HG02642 (cell line): Measurements from ENCODE around the gene FNDC3B.
"Not testable (repeated sequence)": the region's sequence is repeated elsewhere in the genome, so short reads cannot be mapped to it uniquely, and the experiment has no call there.

Experiments used
- ATAC-seq: cut with Tn5 transposase; IDR thresholded peaks from one replicate; pipeline ENCODE4 v1.9.1; 2021; ENCODE audit warnings: mild to moderate bottlenecking; ENCODE audit not compliant: unreplicated experiment, poor library complexity

The FNDC3B gene

DNA sequence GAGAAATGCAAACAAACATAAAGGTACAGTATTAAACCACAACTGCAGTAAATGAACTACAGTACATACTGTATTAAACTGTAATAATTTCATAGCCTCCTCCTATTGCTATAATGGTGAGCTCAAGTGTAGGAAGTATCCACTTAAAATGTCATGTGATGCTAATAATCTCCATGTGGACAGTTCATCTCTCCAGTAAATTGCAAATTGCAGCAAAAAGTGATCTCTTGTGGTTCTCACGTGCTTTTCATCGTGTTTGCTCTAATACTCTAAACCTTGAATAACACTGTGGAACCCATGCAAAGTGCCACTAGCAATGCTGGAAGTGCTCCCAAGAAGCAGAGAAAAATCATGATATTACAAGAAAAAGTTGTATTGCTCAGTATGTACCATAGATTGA is 9.2 kb upstream of the FNDC3B start:
- ATAC-seq: no peak

DNA sequence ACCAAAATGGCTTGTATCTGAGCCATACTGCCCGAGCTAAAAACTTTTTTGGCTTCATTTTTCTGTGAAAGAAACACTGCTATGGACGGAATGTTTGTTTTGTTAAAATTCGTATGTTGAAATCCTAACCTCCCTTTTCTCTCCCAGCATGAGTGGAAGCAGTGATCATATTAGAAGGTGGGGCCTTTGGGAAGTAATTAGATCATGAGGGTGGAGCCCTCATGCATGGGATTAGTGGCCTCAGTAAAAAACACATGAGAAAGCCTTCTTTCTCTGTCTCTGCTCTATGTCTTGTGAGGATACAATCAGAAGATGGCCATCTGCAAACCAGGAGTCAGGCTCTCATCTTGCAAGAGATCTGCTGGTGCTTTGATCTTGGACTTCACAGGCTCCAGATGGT is 7.4 kb upstream of the FNDC3B start:
- no peak for ATAC-seq

GRCh38 chr3:172033396-172033795 is 6.0 kb upstream of the FNDC3B start:
- ATAC-seq: no peak

GRCh38 chr3:172034786-172035685 is 4.3 kb upstream of the FNDC3B start:
- ATAC-seq: no peak

DNA sequence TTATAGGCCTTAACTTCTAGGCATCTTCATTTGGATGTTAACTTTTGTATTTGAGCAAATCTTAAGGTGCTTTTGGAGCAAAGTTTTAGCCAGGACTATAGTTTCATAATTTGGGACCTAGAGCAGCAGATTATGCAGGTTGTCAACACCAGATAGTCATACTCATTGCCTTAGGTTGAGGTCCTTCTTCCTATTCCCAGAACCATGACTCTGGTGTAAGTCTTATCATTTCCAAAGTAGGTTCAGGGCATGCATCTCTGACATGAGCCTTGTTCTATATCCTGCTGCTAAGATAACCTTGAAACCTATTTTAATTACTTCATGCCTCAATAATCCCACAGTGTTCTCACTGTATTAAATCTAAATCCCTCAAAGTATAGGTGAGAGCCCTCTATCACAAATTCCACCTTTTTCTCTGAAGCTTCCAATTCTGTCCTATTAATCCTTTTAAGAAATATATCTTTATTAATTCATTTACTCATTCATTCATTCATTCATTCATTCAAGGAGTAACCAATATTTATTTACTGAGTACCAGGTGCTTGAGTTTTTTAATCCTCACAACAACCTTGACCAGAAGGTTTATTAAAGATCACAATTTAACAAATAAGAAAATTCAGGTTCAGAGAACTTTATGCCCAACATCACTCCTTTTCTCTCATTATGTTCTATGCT is 2.7 kb upstream of the FNDC3B start:
- no peak for ATAC-seq

DNA sequence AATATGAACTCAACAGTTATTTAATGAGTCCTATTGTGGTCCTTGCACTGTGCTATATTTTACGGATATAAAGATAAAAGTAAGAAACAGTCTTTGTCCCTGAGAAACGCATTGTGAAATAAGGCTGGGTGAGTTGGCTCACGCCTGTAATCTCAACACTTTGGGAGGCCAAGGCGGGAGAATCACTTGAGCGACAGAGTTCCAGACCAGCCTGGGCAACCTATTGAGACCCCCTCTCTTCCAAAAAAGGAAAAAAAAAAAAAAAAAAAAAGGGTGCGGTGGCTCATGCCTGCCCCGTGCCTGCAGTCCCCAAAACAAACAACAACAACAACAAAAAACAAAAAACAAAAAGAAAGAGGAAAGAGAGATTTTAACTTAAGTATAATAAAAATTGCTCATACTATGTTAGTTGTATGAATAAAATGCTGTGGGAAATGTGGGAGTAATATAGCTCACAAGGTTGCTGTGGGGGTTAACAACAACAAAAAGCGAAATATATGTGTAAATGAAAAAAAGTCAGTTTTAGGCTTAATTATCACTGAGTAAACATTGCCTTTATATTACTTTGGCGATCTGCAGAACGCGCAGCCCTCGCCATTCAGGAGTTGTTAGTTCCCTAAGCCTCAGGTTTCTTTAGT is 461 bp upstream of the FNDC3B start:
- ATAC-seq: no peak

DNA sequence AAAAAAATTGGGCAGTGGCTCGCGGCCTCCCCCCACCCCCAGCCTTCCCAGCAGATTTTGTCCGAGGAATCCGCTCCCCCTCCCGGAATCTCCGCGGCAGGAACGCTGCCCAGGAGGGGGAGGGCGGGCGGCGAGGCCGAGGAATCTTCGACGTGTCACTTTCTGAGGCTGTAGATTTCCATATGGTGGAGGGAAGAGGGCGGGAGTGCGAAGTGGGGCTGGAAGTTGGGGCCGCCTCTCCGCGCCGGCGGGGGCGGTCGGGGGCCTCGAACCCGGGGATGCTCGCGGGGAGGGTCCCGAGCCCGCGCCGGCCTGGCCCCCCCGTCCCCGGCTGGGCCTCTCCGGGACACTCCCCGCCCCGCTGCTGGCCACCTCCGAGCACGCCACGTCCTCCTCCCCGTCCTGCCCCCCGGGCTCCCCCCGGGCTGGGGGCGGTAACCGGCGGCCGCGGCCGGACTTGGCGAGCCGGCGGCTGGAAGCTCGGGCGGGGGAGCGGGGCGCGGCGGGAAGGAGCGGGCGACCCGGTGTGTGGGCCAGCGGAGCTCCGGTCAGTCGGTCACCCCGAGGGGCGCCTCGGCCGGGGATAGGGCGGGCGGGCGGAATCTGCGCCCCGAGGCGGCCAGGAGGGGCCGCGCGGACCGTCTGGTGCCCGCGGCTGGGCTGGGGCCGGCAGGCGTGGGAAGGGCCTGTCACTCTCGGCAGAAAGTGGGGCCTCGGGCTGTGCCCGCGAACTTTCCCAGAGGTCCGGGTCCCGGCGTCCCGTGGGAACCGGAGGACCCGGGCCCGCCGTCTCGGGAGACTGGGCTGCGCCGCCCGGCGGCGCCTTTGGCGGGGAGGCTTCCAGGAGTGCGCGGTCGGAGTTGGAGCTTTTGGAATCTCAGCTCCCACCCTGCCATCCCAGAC is 951 bp downstream of the FNDC3B start:
- peak; percentile 35 for ATAC-seq

- no peak for ATAC-seq
These were observed 1.9 kb downstream of the FNDC3B start for GRCh38 chr3:172040981-172041963.

GRCh38 chr3:172042136-172042662 is 2.8 kb downstream of the FNDC3B start:
- no peak for ATAC-seq

DNA sequence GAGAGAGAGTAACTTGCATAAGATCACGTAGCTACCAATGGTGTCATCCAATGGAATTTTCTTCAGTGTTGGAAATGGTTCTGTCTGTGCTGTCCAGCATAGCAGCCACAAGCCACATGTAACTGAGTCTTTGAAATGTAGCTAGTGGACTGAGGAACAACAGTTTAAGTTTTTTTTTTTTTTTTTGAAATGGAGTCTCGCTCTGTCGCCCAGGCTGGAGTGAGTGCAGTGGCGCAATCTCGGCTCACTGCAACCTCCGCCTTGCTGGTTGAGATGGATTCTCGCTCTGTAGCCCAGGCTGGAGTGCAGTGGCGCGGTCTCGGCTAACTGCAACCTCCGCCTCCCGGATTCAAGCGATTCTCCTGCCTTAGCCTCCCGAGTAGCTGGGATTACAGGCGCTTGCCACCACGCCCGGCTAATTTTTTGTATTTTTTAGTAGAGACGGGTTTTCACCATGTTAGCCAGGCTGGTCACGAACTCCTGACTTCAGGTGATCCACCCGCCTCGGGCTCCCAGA is 3.3 kb downstream of the FNDC3B start:
- not testable (repeated sequence) for ATAC-seq

DNA sequence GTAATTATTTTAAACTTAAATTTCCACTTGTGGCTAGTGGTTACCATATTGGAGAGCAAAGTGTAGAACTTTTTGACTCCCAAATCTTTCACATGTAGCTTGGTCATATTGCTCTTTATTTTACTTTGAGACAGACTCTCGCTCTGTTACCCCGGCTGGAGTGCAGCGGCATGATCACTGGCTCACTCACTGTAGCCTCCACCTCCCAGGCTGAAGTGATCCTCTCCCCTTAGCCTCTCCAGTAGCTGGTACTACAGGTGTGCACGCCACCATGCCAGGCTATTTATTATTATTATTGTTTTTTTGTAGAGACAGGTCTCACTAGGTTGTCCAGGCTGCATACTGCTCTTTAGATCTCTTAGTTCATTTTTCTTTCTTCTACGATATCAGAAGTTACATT is 3.9 kb downstream of the FNDC3B start:
- ATAC-seq: no peak

DNA sequence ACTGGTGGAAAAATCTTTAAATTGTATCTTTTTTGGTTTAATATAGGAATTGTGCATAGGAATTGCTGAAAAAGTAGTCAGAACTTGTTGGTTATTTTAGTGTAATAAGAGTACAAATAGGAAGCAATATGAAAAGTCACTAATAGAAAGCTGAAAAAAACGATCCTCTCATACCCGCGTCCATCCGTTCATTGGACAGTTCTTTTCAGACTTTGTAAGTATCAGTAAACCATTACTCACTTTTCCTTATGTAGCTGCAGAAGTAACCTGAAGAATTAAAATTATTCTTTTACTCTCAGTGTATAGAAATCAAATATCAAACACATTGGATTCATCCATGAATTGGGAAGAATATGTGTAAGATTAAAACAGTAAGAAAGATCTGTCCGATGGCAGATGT is 4.4 kb downstream of the FNDC3B start:
- no peak for ATAC-seq

DNA sequence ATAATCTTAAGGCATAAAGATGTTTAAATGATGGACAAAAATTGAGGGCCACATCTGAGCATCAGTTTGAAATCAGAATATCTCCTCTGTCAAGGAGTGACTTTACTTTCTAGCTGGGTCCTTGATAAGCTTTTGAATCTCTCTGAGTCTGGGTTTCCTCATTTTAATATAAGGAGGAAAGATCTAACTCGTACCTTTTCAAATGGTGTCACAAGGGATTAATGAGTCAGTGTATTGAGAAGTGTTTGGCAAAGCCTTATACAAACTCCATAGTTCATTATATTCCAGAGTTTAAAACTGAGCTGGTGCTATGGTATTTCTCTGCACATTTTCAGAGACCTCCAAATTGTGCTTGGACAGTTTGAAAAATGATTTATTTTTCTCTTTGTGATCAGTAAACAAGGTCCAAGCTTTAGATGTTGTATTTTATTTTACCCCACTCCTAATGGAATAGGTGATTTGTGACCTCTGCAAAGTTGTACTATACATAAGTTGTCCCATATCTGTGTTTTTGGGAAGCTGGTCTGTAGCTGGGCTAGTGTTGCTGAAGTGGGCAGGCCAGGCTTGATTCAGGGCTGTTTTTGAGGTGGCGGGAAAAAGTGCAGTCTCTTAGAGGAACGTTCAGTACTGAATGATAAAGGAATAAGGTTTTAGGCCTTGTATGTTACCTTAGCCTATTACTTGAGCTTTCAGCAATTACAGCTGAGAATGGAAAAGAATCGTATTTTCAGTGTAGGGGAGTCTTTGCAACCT is 5.6 kb downstream of the FNDC3B start:
- ATAC-seq: no peak

DNA sequence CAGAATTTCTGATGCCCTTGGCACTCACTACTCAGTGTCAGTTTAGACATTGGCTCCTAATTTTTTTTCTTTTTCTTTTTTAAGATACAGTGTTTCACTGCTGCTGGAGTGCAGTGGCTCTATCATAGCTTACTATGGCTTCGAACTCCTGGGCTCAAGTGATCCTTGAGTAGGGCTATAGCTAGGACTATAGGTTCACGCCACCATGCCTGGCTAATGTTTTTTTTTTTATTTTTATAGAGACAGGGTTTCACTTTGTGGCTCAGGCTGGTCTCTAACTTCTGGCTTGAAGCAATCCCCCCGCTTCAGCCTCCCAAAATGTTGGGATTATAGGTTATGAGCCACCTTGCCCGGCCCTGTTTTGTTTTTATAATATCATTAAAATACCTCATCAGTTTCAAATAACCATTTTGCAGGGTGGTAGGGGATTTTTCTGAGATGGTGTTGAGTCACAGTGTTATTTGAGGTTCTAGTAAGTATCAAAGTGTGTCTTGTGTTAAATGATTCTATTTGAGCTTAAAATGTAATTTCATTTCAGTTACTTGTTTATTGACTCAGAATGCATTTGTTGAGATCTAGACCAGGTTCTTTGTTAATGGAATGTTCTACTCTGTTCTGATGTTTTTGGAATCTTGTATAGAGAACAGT is 7.0 kb downstream of the FNDC3B start:
- ATAC-seq: no peak

- ATAC-seq: no peak
These were observed 8.3 kb downstream of the FNDC3B start for GRCh38 chr3:172047567-172048115.

DNA sequence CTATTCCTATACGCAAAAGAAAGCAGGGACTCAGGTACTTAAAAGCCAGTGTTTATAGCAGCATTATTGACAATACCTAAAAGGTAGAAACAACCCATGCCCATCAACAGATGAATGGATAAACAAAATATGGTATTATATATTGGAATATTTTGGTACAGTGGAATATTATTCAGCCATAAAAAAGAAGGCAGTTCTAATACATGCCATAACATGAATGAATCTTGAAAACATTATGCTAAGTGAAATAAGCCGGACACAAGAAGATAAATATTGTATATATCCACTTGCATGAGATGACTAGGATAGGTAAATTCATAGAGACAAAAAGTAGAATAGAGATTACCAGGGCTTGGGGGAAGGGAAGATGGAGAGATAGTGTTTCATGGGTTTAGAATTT is 9.2 kb downstream of the FNDC3B start:
- no peak for ATAC-seq

DNA sequence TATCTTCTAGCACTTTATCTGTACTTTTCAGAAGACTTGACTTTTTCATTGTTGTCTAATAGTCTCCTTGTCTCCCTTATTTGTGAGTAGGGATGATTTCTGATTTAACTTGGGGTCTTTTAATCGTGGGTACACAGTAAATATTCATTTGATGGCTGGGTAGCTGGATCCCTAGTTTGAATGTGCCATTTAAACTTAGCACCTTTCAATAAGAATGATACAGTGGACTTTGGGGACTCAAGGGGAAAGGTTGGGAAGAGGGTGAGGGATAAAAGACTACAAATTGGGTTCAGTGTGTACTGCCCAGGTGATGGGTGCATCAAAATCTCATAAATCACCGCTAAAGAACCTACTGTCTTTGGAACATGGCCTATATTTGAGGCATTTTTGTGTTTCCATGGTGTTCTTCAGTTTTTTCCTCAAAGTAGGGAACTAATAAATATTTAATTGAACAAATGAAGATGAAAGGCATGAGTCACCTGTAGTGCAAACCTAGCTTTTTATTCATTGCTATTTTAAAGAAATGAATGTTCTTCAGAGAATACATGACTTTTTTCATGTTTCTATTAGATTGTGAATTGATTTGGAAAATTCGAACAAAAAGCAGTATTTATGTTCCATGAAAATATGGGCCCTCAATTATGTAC is 12.1 kb downstream of the FNDC3B start:
- no peak for ATAC-seq
